H1 (cell line): ENCODE results near the gene CBX2. TPM values are rescaled to one million over a fixed set of nuclear protein-coding genes. Genes with fewer than 3 reads are reported as not detected.

ENCODE experiments used
- CTCF ChIA-PET: fragments of 300-600 bp; sonication (Branson Sonifier 250); formaldehyde crosslinking; loops from one replicate; lab custom pipeline; 2021; ENCODE audit not compliant: partially characterized antibody; lab: Charles Lee
- POLR2A ChIA-PET: fragments of 300-600 bp; sonication (Branson Sonifier 250); formaldehyde crosslinking; loops from one replicate; lab custom pipeline; 2021; ENCODE audit warnings: inconsistent platforms; ENCODE audit not compliant: partially characterized antibody; lab: Charles Lee
- DNase-seq, 2 experiments: peaks; one replicate each; pipeline versions ENCODE4 v3.0.0 to v3.0.0-alpha.2; 2010 to 2022; ENCODE audit warnings: low spot score in 2 of 2, low read depth in 1 of 2, mixed read lengths in 1 of 2
- FAIRE-seq: peaks from 2 replicates; lab custom pipeline; 2011; peaks lifted over from hg19 to GRCh38; lab: Jason Lieb, UNC
- H2AFZ ChIP-seq: 2 replicates; pipeline ENCODE4 v1.8.1; 2012; ENCODE audit warnings: low read length, inconsistent platforms
- H2AK5ac ChIP-seq: 2 replicates; pipeline ENCODE4 v1.6.1; 2013; ENCODE audit warnings: low read depth, low read length
- H2BK120ac ChIP-seq: replicated peaks from 2 replicates; pipeline ENCODE3; 2013; ENCODE audit warnings: low read depth, low read length, inconsistent platforms
- H2BK12ac ChIP-seq: 2 replicates; pipeline ENCODE4 v1.6.1; 2013; ENCODE audit warnings: low read depth, low read length
- H2BK15ac ChIP-seq: 2 replicates; pipeline ENCODE4 v1.6.1; 2013; ENCODE audit warnings: low read length
- H2BK20ac ChIP-seq: 2 replicates; pipeline ENCODE4 v1.6.1; 2013; ENCODE audit warnings: low read length
- H2BK5ac ChIP-seq: 2 replicates; pipeline ENCODE4 v1.6.1; 2013; ENCODE audit warnings: low read depth, low read length
- H3K14ac ChIP-seq: 2 replicates; pipeline ENCODE4 v1.6.1; 2013; ENCODE audit warnings: inconsistent platforms; ENCODE audit not compliant: insufficient read length
- H3K18ac ChIP-seq: 2 replicates; pipeline ENCODE4 v1.6.1; 2013; ENCODE audit warnings: low read length; ENCODE audit errors: extremely low read depth
- H3K23ac ChIP-seq: 2 replicates; pipeline ENCODE4 v1.6.1; 2013; ENCODE audit warnings: inconsistent platforms; ENCODE audit not compliant: insufficient read length
- H3K23me2 ChIP-seq: 2 replicates; pipeline ENCODE4 v1.6.1; 2013; ENCODE audit warnings: low read depth, low read length
- H3K27ac ChIP-seq: 2 replicates; pipeline ENCODE4 v1.6.1; 2011; ENCODE audit warnings: low read depth, low read length, inconsistent platforms
- H3K27me3 ChIP-seq, 4 experiments: replicated peaks in 1 of 4; 1 replicate in 1 of 4; 2 replicates in 3 of 4; pipeline versions ENCODE4 v1.6.1 to v1.8.1; 2011 to 2013; ENCODE audit warnings: low read length in 3 of 4, mild to moderate bottlenecking in 3 of 4, inconsistent platforms in 2 of 4, mixed read lengths in 2 of 4, moderate library complexity in 1 of 4; ENCODE audit not compliant: control insufficient read depth in 3 of 4, insufficient read depth in 3 of 4; ENCODE audit errors: extremely low read depth in 1 of 4
- H3K36me3 ChIP-seq, 4 experiments: 2 replicates each; pipeline versions ENCODE4 v1.6.1 to v1.8.1; 2011 to 2013; ENCODE audit warnings: mild to moderate bottlenecking in 4 of 4, low read length in 3 of 4, moderate library complexity in 2 of 4, control low read depth in 1 of 4, inconsistent platforms in 1 of 4; ENCODE audit not compliant: insufficient read depth in 4 of 4, control insufficient read depth in 2 of 4
- H3K4ac ChIP-seq: replicated peaks from 2 replicates; pipeline ENCODE3; 2013; ENCODE audit warnings: low read length, low read depth, mixed read lengths, inconsistent platforms; ENCODE audit not compliant: insufficient read length
- H3K4me1 ChIP-seq, 4 experiments: replicated peaks in 1 of 4; 1 replicate in 1 of 4; 2 replicates in 3 of 4; pipeline versions ENCODE4 v1.6.1 to v1.8.1; 2011 to 2013; ENCODE audit warnings: low read length in 3 of 4, inconsistent platforms in 2 of 4, mixed read lengths in 1 of 4; ENCODE audit not compliant: insufficient read depth in 4 of 4, control insufficient read depth in 3 of 4
- H3K4me2 ChIP-seq, 2 experiments: 2 replicates each; pipeline versions ENCODE4 v1.6.1 to v1.8.1; 2011 to 2013; ENCODE audit warnings: low read depth in 2 of 2, low read length in 2 of 2, control low read depth in 1 of 2, inconsistent platforms in 1 of 2, mild to moderate bottlenecking in 1 of 2; ENCODE audit not compliant: insufficient read depth in 1 of 2
- H3K4me3 ChIP-seq, 4 experiments: fragments of 200-600, 300-600 bp in 1 of 4; sonication (generic), shearing (Covaris generic), sonication (Bioruptor Twin) in 1 of 4; 2 replicates each; pipeline versions ENCODE4 v1.5.1 to v1.8.1; 2011 to 2016; ENCODE audit warnings: low read length in 4 of 4, low read depth in 3 of 4, control low read depth in 2 of 4, inconsistent platforms in 2 of 4, mild to moderate bottlenecking in 2 of 4, mixed read lengths in 1 of 4, moderate library complexity in 1 of 4; ENCODE audit not compliant: insufficient read depth in 2 of 4; ENCODE audit errors: extremely low read depth in 1 of 4
- H3K56ac ChIP-seq: replicated peaks from 2 replicates; pipeline ENCODE3; 2013; ENCODE audit warnings: low read depth, mild to moderate bottlenecking, mixed read lengths, low read length, inconsistent platforms; ENCODE audit not compliant: insufficient read length
- H3K79me1 ChIP-seq: 2 replicates; pipeline ENCODE4 v1.6.1; 2013; ENCODE audit warnings: low read depth, low read length, control low read depth
- H3K79me2 ChIP-seq, 2 experiments: 2 replicates each; pipeline versions ENCODE4 v1.6.1 to v1.8.1; 2012 to 2013; ENCODE audit warnings: low read length in 2 of 2, mild to moderate bottlenecking in 2 of 2, inconsistent platforms in 1 of 2; ENCODE audit not compliant: insufficient read depth in 2 of 2, control insufficient read depth in 1 of 2
- H3K9ac ChIP-seq, 4 experiments: replicated peaks in 1 of 4; 1 replicate in 1 of 4; 2 replicates in 3 of 4; pipeline versions ENCODE4 v1.6.1 to v1.8.1; 2011 to 2013; ENCODE audit warnings: low read depth in 3 of 4, low read length in 3 of 4, control low read depth in 2 of 4, mild to moderate bottlenecking in 2 of 4, moderate library complexity in 2 of 4, inconsistent platforms in 1 of 4; ENCODE audit errors: extremely low read depth in 1 of 4
- H3K9me3 ChIP-seq, 2 experiments: 2 replicates each; pipeline versions ENCODE4 v1.6.1 to v1.8.1; 2012 to 2013; ENCODE audit warnings: mild to moderate bottlenecking in 2 of 2, moderate library complexity in 2 of 2, control low read depth in 1 of 2, inconsistent platforms in 1 of 2, low read depth in 1 of 2, low read length in 1 of 2, mixed read lengths in 1 of 2; ENCODE audit not compliant: insufficient read depth in 2 of 2
- H4K20me1 ChIP-seq, 2 experiments: replicated peaks in 1 of 2; 2 replicates each; pipeline versions ENCODE3 to v1.8.1; 2011 to 2013; ENCODE audit warnings: inconsistent platforms in 2 of 2, low read length in 2 of 2, mild to moderate bottlenecking in 1 of 2; ENCODE audit not compliant: insufficient read depth in 2 of 2, control insufficient read depth in 1 of 2
- H4K5ac ChIP-seq: 2 replicates; pipeline ENCODE4 v1.6.1; 2013; ENCODE audit warnings: low read length, low read depth, mixed read lengths, inconsistent platforms; ENCODE audit not compliant: insufficient read length
- H4K8ac ChIP-seq: 2 replicates; pipeline ENCODE4 v1.8.0; 2013; ENCODE audit warnings: mild to moderate bottlenecking, moderate library complexity, low read length, inconsistent platforms; ENCODE audit not compliant: insufficient read depth; ENCODE audit errors: extremely low read depth
- H4K91ac ChIP-seq: replicated peaks from 2 replicates; pipeline ENCODE3; 2013; ENCODE audit warnings: low read length, mixed read lengths, inconsistent platforms; ENCODE audit not compliant: insufficient read length
- CBX8 ChIP-seq: fragments of 300-800, 300-1000 bp; sonication (generic); IDR thresholded peaks from 2 replicates; pipeline ENCODE4 v1.7.1; 2016; ENCODE audit warnings: low read depth, low read length, borderline replicate concordance
- CEBPB ChIP-seq: IDR thresholded peaks from 2 replicates; pipeline ENCODE4 v1.6.1; 2012; ENCODE audit warnings: low read depth, low read length
- CTBP2 ChIP-seq: IDR thresholded peaks from 2 replicates; pipeline ENCODE4 v1.7.0; 2011; ENCODE audit warnings: borderline replicate concordance, mild to moderate bottlenecking, moderate library complexity, mixed read lengths, low read length; ENCODE audit not compliant: insufficient read depth, insufficient read length
- EZH2 ChIP-seq: fragments of 200-600 bp; sonication (generic); IDR thresholded peaks from 2 replicates; pipeline ENCODE4 v1.7.1; 2012; ENCODE audit warnings: low read depth, mild to moderate bottlenecking, moderate library complexity, low read length, inconsistent platforms; ENCODE audit not compliant: severe bottlenecking
- FOSL1 ChIP-seq: IDR thresholded peaks from 2 replicates; pipeline ENCODE4 v1.6.1; 2011; ENCODE audit warnings: mild to moderate bottlenecking, low read depth, low read length, moderate library complexity; ENCODE audit not compliant: insufficient read depth
- GABPA ChIP-seq: IDR thresholded peaks from 2 replicates; pipeline ENCODE4 v1.6.1; 2011; ENCODE audit warnings: mild to moderate bottlenecking, low read length, moderate library complexity, borderline replicate concordance; ENCODE audit not compliant: insufficient read depth
- PHF8 ChIP-seq: fragments of 200-600 bp; sonication (generic); conservative IDR thresholded peaks from 2 replicates; pipeline ENCODE4 v1.7.1; 2012; ENCODE audit warnings: low read depth, mild to moderate bottlenecking, inconsistent platforms, low read length, moderate library complexity
- SP4 ChIP-seq: IDR thresholded peaks from 2 replicates; pipeline ENCODE4 v1.6.1; 2012; ENCODE audit warnings: low read length, inconsistent platforms
- SUZ12 ChIP-seq: fragments of 200-600 bp; sonication (generic); IDR thresholded peaks from 2 replicates; pipeline ENCODE4 v1.6.1; 2012; ENCODE audit warnings: mild to moderate bottlenecking, inconsistent platforms, low read length, moderate library complexity, mixed read lengths
- ZNF274 ChIP-seq: IDR thresholded peaks from 2 replicates; pipeline ENCODE4 v1.7.0; 2012; ENCODE audit warnings: low read length, borderline replicate concordance; ENCODE audit errors: extremely low read depth
- WGBS, 2 experiments: shearing (Covaris generic) in 1 of 2; methylation state at CpG; one replicate each; pipeline versions ENCODE4 v1.1.6 to v1.1.7; 2013 to 2015; ENCODE audit warnings: low lambda C conversion rate in 2 of 2, mixed read lengths in 2 of 2, inconsistent platforms in 1 of 2, low coverage in 1 of 2, missing lambda C conversion rate in 1 of 2; ENCODE audit not compliant: insufficient replicate concordance in 2 of 2, insufficient coverage in 1 of 2, insufficient read length in 1 of 2; ENCODE audit errors: extremely low coverage in 1 of 2, missing lambda C conversion rate in 1 of 2; 5-methylcytosine and 5-hydroxymethylcytosine counted together
- polyA plus RNA-seq, 7 experiments: library from polyadenylated mRNA; depleted of rRNA in 3 of 7; stranded (reverse) in 5 of 7; unstranded in 2 of 7; fragments of >200 nt in 5 of 7; fragments of 200-250 nt in 2 of 7; gene quantifications; 1 replicate in 5 of 7; 2 replicates in 1 of 7; 4 replicates in 1 of 7; pipeline versions ENCODE4 v1.2.1 to v1.2.3, GENCODE V29; 2011 to 2013; ENCODE audit warnings: missing spikeins in 2 of 7, mixed read lengths in 2 of 7
- total RNA-seq: library from RNA; stranded (reverse); fragmentation: NEBNext Ultra II Directional; extraction: Animal tissue kit (Norgen Biotek cat#: 25700); gene quantifications from 2 replicates; pipeline ENCODE4 v1.2.1, GENCODE V29; 2021

The CBX2 gene
- total and polyA plus RNA-seq, 2 of the 8 experiments (the other 6 are each of a cell fraction or from before 2014, with no cell fraction given): 64.3 to 83.9 TPM

DNA sequence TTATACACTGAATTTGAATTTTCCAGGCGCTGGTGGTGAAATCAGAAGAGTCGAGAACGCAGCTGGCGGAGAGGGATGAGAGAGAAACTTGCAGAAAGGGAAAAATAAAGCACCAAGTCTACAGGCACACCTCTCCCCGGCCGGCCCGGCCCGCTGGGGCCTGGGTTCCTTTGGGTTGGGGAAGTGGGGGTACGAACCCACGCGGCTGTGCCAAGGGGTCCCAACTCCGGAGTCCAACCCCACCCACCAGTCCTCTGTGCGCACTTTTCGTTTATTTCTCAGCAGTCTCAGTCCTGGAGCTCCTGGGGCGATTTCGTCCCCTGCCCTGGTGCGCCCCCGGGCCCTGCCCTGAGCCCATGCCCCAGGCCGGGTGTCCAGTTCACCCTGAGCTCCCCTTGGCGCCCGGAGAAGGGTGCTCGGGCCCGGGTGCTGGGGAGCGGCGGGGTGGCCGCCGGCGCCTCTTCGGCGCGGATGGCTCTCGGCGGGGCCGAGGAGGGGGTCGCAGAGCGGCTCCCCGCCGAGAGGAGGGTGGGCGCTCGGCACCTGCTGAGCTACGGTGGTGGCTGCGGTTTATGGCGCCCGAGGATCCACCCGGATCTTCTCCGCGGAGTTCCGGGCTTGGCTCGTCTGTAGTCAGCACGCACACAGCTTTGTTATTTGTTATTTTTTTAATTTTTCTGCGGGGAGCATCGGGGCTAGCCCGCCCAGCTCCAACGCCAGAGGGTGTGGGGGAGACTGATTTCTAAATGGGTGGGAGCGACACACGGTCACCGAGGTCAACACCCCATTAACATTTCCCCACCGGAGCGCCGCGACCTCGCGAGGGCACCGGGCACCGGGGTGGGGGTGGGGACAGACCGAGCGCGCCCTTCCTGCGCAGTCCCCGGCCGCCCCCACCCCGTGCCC, 34.7 kb downstream of the CBX2 start:
- peaks cover 0 to 41% (median 35%) of the 10 kb centered on the region in 4 experiments; a peak in 6 of 7 replicates for H3K4me1 ChIP-seq
- H2AK5ac ChIP-seq: no peak overlapping the region; the same call in 1 of the 2 replicates
- no peak overlapping the region for H2BK120ac ChIP-seq
- peaks cover 0 to 15% (median 0%) of the 10 kb centered on the region in 4 experiments; a peak in 1 of 8 replicates for H3K36me3 ChIP-seq
- DNase-seq: peak in 1 of 2 experiments; percentile 56
- H3K23me2 ChIP-seq: peaks cover 6% of the 10 kb centered on the region; the same call in 1 of the 2 replicates
- peak overlapping the region; percentile 62; the same call in 1 of the 2 replicates for H2BK12ac ChIP-seq
- peaks cover 86 to 95% (median 93%) of the 10 kb centered on the region in 4 experiments for H3K27me3 ChIP-seq
- H3K79me1 ChIP-seq: no peaks in the 10 kb centered on the region
- H2BK15ac ChIP-seq: no peak overlapping the region
- no peak overlapping the region for H4K91ac ChIP-seq
- H3K9me3 ChIP-seq: no peaks in the 10 kb centered on the region
- H4K8ac ChIP-seq: peak overlapping the region; percentile 93
- H4K5ac ChIP-seq: no peak overlapping the region
- peak overlapping the region in 2 of 4 experiments; percentile 21 to 53; a peak in 6 of 8 replicates for H3K4me3 ChIP-seq
- H2BK5ac ChIP-seq: no peak overlapping the region
- no peak overlapping the region for H3K56ac ChIP-seq
- no peak overlapping the region for H2AFZ ChIP-seq
- H2BK20ac ChIP-seq: no peak overlapping the region; the same call in 1 of the 2 replicates
- ChIA-PET CTCF (interaction anchor here (0.9 to 19.1 kb wide), 14 partner anchors 9 to 158 kb away, joined by 3 to 576 read pairs (median 6); partner anchors contain the start of gene CBX4), POLR2A (interaction anchor here (0.7 to 24.0 kb wide), 10 partner anchors 9 to 165 kb away, joined by 3 to 374 read pairs (median 8); partner anchors contain the start of genes CBX4 and CBX8)
- no peaks in the 10 kb centered on the region for H3K79me2 ChIP-seq
- H3K9ac ChIP-seq: no peak overlapping the region
- peak overlapping the region; percentile 51 to 69 for H3K4me2 ChIP-seq
- H3K14ac ChIP-seq: no peak overlapping the region
- H3K23ac ChIP-seq: no peak overlapping the region
- no peak overlapping the region; the same call in 1 of the 2 replicates for H3K18ac ChIP-seq
- whole genome bisulfite sequencing, 2 experiments: 7% methylated on average over 49 of the region's 72 CpGs; no CpG with 5 or more reads in 1 of the 2 experiments
- no peak overlapping the region for H3K4ac ChIP-seq
- no peak overlapping the region for H3K27ac ChIP-seq
- no peak for FAIRE-seq
- peaks cover 0 to 18% of the 10 kb centered on the region in 2 experiments for H4K20me1 ChIP-seq
- TF ChIP-seq SP4 (no peak), CBX8 (peak; percentile 70), CEBPB (no peak), GABPA (no peak), PHF8 (no peak), EZH2 (peak; percentile 94), FOSL1 (no peak), SUZ12 (peak; percentile 90), CTBP2 (no peak), ZNF274 (no peak)
